Renal cortical epithelial cell (primary cell): ENCODE results near the gene LRRC4C. TPM values are rescaled to one million over a fixed set of nuclear protein-coding genes. Genes with fewer than 3 reads are reported as not detected.

Source experiments
- DNase-seq: peaks from one replicate; pipeline ENCODE4 v3.0.0-alpha.2; 2011; ENCODE audit warnings: low read depth
- total RNA-seq: library from RNA; depleted of rRNA; stranded (reverse); fragments of >200 nt; gene quantifications from 2 replicates; pipeline ENCODE4 v1.2.3, GENCODE V29; 2014

Gene LRRC4C
- total RNA-seq, 1 donor from 2014 or later, result 0.89 TPM

- no peak for DNase-seq
Measured at GRCh38 chr11:41118521-41118920, 340.9 kb downstream of the LRRC4C start.

GRCh38 chr11:41116970-41117369 is 342.5 kb downstream of the LRRC4C start:
- no peak for DNase-seq

GRCh38 chr11:41115066-41115465 is 344.4 kb downstream of the LRRC4C start:
- DNase-seq, result no peak

- no peak for DNase-seq
Measured at GRCh38 chr11:41113160-41113559, 346.3 kb downstream of the LRRC4C start.

GRCh38 chr11:41110527-41110926 is 348.9 kb downstream of the LRRC4C start:
- no peak for DNase-seq

GRCh38 chr11:41102471-41102870 is 357.0 kb downstream of the LRRC4C start:
- DNase-seq, result no peak

GRCh38 chr11:41099654-41100053 is 359.8 kb downstream of the LRRC4C start:
- DNase-seq, result no peak

- DNase-seq, result no peak
Measured at GRCh38 chr11:41085123-41085522, 374.3 kb downstream of the LRRC4C start.

GRCh38 chr11:41081756-41082285 is 377.6 kb downstream of the LRRC4C start:
- DNase-seq, result no peak

GRCh38 chr11:41074318-41074717 is 385.1 kb downstream of the LRRC4C start:
- DNase-seq, result no peak

GRCh38 chr11:41065432-41065831 is 394.0 kb downstream of the LRRC4C start:
- no peak for DNase-seq

GRCh38 chr11:41058138-41058537 is 401.3 kb downstream of the LRRC4C start:
- DNase-seq, result no peak

GRCh38 chr11:41056892-41057569 is 402.4 kb downstream of the LRRC4C start:
- DNase-seq, result no peak

GRCh38 chr11:41053894-41054293 is 405.6 kb downstream of the LRRC4C start:
- no peak for DNase-seq

- no peak for DNase-seq
Measured at GRCh38 chr11:41051919-41052635, 407.4 kb downstream of the LRRC4C start.

GRCh38 chr11:41050791-41051190 is 408.7 kb downstream of the LRRC4C start:
- no peak for DNase-seq

GRCh38 chr11:41047229-41047628 is 412.2 kb downstream of the LRRC4C start:
- DNase-seq, result no peak

- DNase-seq, result no peak
Measured at GRCh38 chr11:41045266-41045665, 414.2 kb downstream of the LRRC4C start.

GRCh38 chr11:41044747-41045146 is 414.7 kb downstream of the LRRC4C start:
- no peak for DNase-seq

GRCh38 chr11:41042688-41043087 is 416.8 kb downstream of the LRRC4C start:
- DNase-seq, result no peak

GRCh38 chr11:41040474-41040873 is 419.0 kb downstream of the LRRC4C start:
- no peak for DNase-seq

- DNase-seq, result no peak
Measured at GRCh38 chr11:41039592-41039991, 419.9 kb downstream of the LRRC4C start.

GRCh38 chr11:41031551-41032060 is 427.8 kb downstream of the LRRC4C start:
- DNase-seq, result no peak
